KMS-11 (cell line): ENCODE measurements around the gene KIAA2012.

Source experiments
- H2AFZ ChIP-seq: fragments of 200-600 bp; sonication (generic); 2 replicates; pipeline ENCODE4 v1.6.1; 2016; ENCODE audit warnings: antibody characterized with exemption, mixed run types, low read depth
- H3K27ac ChIP-seq: fragments of 200-600 bp; sonication (generic); 2 replicates; pipeline ENCODE4 v1.6.1; 2016; ENCODE audit warnings: mild to moderate bottlenecking, mixed run types
- H3K27me3 ChIP-seq: fragments of 200-600 bp; sonication (generic); 2 replicates; pipeline ENCODE4 v1.6.1; 2017; ENCODE audit warnings: mild to moderate bottlenecking, low read depth, mixed run types, moderate library complexity; ENCODE audit not compliant: insufficient read depth
- H3K36me3 ChIP-seq: fragments of 200-600 bp; sonication (generic); 2 replicates; pipeline ENCODE4 v1.6.1; 2017; ENCODE audit warnings: mild to moderate bottlenecking, mixed run types; ENCODE audit not compliant: insufficient read depth
- H3K4me1 ChIP-seq: fragments of 200-600 bp; sonication (generic); 2 replicates; pipeline ENCODE4 v1.6.1; 2016; ENCODE audit warnings: mild to moderate bottlenecking, low read depth, mixed run types; ENCODE audit not compliant: poor library complexity, severe bottlenecking
- H3K4me2 ChIP-seq: fragments of 200-600 bp; sonication (generic); 2 replicates; pipeline ENCODE4 v1.7.0; 2016; ENCODE audit warnings: mild to moderate bottlenecking, mixed run types
- H3K4me3 ChIP-seq: fragments of 200-600 bp; sonication (generic); IDR thresholded peaks from 2 replicates; pipeline ENCODE4 v1.6.1; 2017; ENCODE audit warnings: low read depth, low read length, mixed read lengths; ENCODE audit not compliant: insufficient read depth
- H3K79me2 ChIP-seq: fragments of 200-600 bp; sonication (generic); 2 replicates; pipeline ENCODE4 v1.6.1; 2016; ENCODE audit warnings: low read depth, mixed run types; ENCODE audit not compliant: insufficient read depth
- H3K9ac ChIP-seq: fragments of 200-600 bp; sonication (generic); 2 replicates; pipeline ENCODE4 v1.6.1; 2016; ENCODE audit warnings: mild to moderate bottlenecking, mixed run types
- H4K20me1 ChIP-seq: fragments of 200-600 bp; sonication (generic); 2 replicates; pipeline ENCODE4 v1.6.1; 2016; ENCODE audit warnings: mild to moderate bottlenecking, mixed run types; ENCODE audit not compliant: insufficient read depth
- CTCF ChIP-seq: fragments of 200-600 bp; sonication (generic); conservative IDR thresholded peaks from 2 replicates; pipeline ENCODE4 v1.6.1; 2017; ENCODE audit warnings: low read depth, mild to moderate bottlenecking, antibody characterized with exemption, low read length, moderate library complexity, mixed read lengths

Gene KIAA2012

GRCh38 chr2:202114291-202114690, 41.2 kb downstream of the KIAA2012 start:
- no peak for TF ChIP-seq CTCF
- H3K79me2 ChIP-seq: no peaks in the 10 kb centered on the region
- no peak overlapping the region for H3K27ac ChIP-seq
- no peaks in the 10 kb centered on the region for H4K20me1 ChIP-seq
- H3K4me3 ChIP-seq: no peak overlapping the region
- no peaks in the 10 kb centered on the region for H3K36me3 ChIP-seq
- H3K4me1 ChIP-seq: no peaks in the 10 kb centered on the region
- H3K9ac ChIP-seq: no peak overlapping the region
- no peaks in the 10 kb centered on the region for H3K27me3 ChIP-seq
- no peak overlapping the region for H3K4me2 ChIP-seq
- H2AFZ ChIP-seq: no peak overlapping the region

- H3K79me2 ChIP-seq: no peaks in the 10 kb centered on the region
- no peak for TF ChIP-seq CTCF
- H3K9ac ChIP-seq: no peak overlapping the region
- no peak overlapping the region for H3K4me2 ChIP-seq
- H3K27me3 ChIP-seq: no peaks in the 10 kb centered on the region
- no peaks in the 10 kb centered on the region for H3K36me3 ChIP-seq
- no peaks in the 10 kb centered on the region for H3K4me1 ChIP-seq
- no peaks in the 10 kb centered on the region for H4K20me1 ChIP-seq
- no peak overlapping the region for H3K27ac ChIP-seq
- no peak overlapping the region for H2AFZ ChIP-seq
- H3K4me3 ChIP-seq: no peak overlapping the region
Measured at GRCh38 chr2:202114795-202115194, 41.7 kb downstream of the KIAA2012 start.

- H3K36me3 ChIP-seq: no peaks in the 10 kb centered on the region
- H3K27me3 ChIP-seq: no peaks in the 10 kb centered on the region
- no peak overlapping the region for H2AFZ ChIP-seq
- H3K4me2 ChIP-seq: no peak overlapping the region
- H4K20me1 ChIP-seq: no peaks in the 10 kb centered on the region
- no peak for TF ChIP-seq CTCF
- no peak overlapping the region for H3K9ac ChIP-seq
- H3K27ac ChIP-seq: no peak overlapping the region
- no peaks in the 10 kb centered on the region for H3K79me2 ChIP-seq
- H3K4me3 ChIP-seq: no peak overlapping the region
- H3K4me1 ChIP-seq: no peaks in the 10 kb centered on the region
Measured at GRCh38 chr2:202115479-202115971, 42.5 kb downstream of the KIAA2012 start.

- no peaks in the 10 kb centered on the region for H3K79me2 ChIP-seq
- H4K20me1 ChIP-seq: no peaks in the 10 kb centered on the region
- no peak overlapping the region for H3K27ac ChIP-seq
- no peak for TF ChIP-seq CTCF
- H3K4me1 ChIP-seq: no peaks in the 10 kb centered on the region
- H2AFZ ChIP-seq: no peak overlapping the region
- no peak overlapping the region for H3K4me2 ChIP-seq
- H3K27me3 ChIP-seq: no peaks in the 10 kb centered on the region
- no peak overlapping the region for H3K9ac ChIP-seq
- no peaks in the 10 kb centered on the region for H3K36me3 ChIP-seq
- H3K4me3 ChIP-seq: no peak overlapping the region
Measured at GRCh38 chr2:202116691-202117090, 43.6 kb downstream of the KIAA2012 start.
